Glomerular endothelial cell (primary cell): ENCODE data around the gene SMARCA2. TPM values are rescaled to one million over a fixed set of nuclear protein-coding genes. Genes with fewer than 3 reads are reported as not detected.

Source experiments
- DNase-seq: peaks from one replicate; pipeline ENCODE4 v3.0.0-alpha.2; 2011; ENCODE audit warnings: low read depth, low spot score; ENCODE audit errors: extremely low read depth
- total RNA-seq: library from RNA; depleted of rRNA; stranded (reverse); fragments of >200 nt; gene quantifications from 2 replicates; pipeline ENCODE4 v1.2.3, GENCODE V29; 2015

The SMARCA2 gene
- total RNA-seq, 1 donor from 2014 or later, result 72.5 TPM

- DNase-seq, result no peak
Observed at GRCh38 chr9:2015581-2016407, 647 bp downstream of the SMARCA2 start.

DNA sequence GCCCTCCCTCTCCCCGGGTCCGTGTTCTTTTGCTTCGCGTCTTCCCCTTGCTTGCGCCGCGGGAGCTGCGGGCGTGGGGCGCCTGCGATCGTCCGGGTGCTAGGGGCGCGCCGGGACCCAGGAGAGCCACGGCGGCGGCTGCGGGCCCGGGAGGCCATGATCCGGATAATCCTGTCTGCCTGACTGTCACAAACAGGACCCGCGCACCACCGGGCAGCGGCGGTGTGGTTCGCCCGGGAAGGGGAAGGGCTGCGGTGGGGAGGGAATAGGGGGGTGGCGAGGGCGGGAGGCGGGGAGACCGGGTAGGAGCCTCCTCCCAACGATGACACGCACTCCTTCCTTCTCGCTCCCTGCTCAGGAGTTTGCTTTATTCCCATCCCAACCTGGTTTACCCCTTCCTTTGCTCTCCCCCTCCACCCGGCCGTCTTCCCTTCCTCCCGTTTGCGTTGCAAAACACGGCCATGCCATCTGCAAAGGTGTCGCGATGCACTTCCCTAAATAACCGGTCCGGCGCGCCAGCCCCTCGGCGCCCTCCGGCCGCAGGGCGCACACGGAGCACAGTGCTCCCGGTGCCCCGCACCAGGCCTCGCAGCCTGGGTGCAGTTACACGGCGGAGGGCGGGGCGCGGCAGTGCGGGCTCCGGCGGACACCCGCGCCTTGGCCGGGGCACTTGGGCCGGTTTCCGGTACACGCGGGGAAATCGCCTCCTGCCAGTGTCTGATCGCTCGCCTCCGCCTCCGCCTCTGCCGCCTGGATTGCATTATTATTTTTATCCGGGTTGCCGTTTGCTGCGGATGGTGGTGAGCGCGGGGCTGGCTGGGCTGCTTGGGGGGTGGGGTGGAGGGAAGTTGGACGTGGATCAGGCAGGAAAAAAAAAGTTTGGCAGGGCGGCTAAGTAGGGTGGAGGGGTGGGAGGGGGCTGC is 1.5 kb downstream of the SMARCA2 start:
- DNase-seq, result no peak

DNA sequence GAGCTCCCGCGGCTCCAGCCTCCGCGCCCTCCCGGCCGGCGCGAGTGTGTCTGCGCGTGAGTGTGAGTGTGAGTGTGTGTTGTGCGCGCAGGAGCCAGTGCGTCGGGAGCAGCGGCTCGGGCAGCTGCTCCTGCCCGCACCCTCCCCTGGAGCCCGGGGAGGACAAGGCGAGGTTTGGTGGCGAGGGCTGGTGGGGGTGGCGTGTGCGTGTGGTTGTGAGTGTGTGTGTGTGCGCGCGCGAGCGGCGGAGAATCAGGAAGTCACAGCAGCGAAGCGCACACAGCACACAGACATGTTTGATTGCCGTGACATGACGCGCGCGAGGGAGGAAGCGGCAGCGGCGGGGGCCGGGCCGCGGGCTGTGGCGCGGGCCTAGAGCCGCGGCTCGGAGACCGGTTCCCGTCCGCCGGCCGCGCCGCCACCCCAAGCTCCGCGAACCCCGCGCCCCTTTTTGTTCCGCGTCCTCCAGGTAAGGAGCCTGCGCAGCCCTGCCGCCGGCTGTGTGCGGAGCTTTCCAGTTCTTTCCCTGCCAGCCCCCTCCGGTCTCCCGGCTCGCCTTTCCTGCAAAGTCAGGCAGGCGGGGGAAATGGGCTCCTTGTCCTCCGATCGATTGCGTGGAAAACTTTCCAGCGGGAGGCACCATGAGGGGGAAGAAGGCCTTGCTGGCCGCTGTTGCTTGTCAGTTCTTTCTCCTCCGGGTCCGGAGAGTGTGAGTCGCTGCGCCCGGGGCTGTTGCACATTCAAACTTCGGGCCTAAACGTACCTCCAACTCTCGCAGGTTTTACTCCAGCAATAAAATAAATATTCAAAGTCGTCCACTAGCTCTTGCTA is 2.4 kb downstream of the SMARCA2 start:
- DNase-seq, result no peak

- no peak for DNase-seq
Observed at GRCh38 chr9:2018162-2018643, 3.1 kb downstream of the SMARCA2 start.

GRCh38 chr9:2018764-2019558 is 3.8 kb downstream of the SMARCA2 start:
- no peak for DNase-seq

DNA sequence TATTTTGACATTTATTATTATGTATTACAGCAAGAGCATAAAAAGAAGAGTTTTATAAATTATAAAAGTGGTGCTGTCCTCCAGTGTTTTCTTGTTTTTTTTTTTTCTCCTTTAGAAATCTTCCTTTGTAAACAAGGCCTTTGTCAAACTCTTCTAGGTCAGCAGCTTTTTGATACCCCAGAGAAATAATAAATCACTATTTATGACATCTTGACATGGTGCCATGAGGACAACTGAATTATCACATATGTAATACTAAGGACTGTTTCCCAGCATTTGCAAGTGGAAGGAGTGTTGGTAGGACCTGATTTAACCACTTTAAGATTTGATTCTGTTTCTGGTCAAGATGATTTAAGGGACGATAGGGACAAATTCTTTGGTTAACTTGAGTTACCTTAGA is 4.6 kb downstream of the SMARCA2 start:
- no peak for DNase-seq

DNA sequence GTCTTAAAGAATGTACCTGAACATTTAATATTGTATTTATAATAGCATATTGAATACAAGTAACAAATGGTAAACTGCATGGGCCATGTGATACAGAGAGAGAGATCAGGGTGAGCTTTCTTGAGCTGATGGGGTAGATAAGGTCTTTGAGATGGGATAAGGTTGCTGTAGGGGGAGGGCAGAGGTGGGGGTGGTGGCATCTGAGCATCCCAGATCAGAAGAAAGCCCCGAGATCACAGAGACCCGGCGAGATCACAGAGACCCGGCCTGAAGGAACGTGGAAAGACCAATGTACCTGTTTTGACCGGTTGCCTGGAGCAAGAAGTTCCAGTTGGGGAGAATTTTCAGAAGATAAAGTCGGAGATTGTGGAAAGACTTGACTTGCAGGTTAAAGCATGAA is 6.6 kb downstream of the SMARCA2 start:
- no peak for DNase-seq

GRCh38 chr9:2022560-2022959 is 7.4 kb downstream of the SMARCA2 start:
- DNase-seq, result no peak

GRCh38 chr9:2023042-2023441 is 7.9 kb downstream of the SMARCA2 start:
- DNase-seq, result no peak

DNA sequence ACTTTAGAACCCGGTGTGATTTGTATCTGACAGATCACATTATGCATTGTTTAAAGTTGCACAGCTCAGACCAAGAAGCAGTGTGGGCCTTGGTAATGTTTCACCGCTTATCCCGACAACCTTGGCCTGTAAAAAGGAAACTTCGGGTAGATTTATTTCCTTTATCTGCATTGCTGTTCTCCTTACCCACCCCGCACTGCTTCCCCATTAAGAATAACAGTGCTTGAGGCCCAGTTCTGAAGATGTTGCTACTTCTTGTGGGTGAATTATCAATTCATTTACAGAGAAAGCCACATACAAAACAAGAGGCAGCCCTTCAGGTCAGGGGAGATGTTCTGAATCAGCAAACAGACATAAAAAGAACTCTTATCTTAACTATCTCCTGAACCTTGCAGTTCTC is 8.4 kb downstream of the SMARCA2 start:
- DNase-seq, result no peak

DNA sequence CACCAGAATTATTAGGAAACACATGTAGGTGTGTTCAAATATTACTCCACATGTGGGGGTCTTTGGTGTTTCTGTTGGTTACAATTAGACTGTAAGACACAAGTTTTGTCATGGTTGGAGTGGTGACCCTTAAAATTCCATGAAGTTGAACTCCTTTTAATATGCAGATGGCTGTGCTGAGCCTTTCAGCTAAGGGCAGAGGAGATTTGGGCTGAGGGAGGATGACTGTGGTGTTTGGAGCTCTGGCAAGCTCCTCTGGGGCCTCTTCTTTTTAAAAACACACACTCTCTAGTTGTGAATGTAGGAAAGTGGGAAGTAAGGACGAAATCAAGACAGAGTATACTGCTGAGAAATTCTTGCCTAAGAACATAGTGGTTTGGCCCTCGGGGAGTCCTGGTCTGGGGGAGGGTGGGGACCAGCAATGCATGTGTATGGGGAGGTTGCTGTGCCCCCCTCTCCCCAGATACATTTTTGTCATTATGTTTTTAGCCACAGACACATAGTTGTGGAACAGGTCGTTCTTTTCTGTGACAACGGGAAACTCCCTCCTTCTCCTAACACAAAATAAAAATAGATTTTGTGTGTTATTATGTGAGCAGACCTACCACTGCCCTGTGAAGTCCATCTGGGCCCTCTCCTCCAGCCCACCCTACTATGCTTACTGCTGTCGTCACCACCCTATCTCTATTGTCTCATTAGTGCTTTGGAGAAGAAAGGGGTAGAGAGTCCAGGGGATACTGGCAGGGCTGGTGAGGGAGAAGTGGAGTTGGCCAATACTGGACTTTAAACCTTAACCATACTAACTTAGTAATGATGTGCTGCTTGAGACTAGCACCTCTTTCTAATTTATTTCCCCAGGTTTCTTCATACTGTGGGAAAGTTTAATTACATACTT is 10.0 kb downstream of the SMARCA2 start:
- DNase-seq, result no peak

DNA sequence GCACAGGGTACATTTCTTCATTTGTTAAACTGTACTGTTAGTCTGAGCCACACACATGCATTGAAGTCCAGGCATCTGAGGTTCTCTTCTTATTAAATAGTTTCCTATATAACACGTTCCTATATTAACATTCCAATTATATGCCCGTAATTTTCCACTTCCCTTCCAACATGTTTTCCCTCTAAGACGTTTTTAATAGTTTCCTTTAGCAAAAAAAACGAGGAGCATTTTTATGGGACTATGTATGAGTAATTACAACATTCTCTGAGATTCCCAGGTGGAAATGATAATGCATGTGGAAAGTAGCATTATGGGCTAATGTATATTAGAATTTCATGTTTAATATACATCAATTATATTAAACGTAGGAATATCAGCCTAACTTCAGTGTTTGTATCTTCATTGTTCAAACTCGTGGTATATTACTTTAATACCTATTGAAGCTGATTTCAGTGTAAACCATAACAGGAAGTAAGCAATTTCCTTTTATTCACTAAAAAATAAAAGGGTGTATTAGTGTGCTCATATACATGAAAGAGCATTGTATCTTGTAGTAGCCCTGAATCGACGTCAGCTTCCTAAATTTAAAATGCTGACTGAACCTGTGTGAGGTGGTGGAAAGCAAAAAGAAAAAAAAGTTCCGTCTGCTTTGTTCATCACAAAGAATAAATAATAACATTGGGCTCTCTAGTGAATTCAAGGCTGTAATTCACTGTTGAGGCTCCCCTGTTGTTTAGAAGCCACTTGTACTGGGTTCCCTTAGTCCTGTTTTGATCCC is 11.3 kb downstream of the SMARCA2 start:
- peak; percentile 67 for DNase-seq

DNA sequence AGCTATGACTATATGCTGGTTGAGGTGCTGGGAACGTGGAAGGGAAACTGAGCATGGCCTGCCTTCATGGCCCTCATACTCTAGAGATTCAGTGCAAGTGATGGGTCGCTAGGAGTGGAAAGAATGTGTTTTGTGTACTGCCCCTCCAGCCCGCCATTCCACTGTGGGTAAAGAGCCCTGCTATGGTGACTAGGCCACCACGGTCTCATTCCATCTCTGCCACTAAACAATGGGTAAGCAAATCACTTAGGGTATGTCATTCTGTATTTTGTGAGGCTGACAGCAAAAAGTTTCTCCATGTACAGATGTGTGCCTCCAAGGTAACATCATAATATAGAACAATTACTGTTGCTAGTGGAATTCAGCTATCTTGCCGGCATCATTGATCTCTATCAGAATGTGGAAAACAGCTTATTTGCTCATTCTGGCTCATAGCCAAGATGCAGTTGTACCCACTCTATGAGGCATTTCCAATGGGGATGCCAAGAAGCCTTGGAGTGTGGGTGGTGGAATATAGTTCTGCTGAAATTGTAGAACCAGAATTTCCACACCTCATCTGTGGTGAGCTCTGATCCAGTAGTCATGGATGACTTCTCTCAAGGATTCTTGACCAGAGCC is 12.5 kb downstream of the SMARCA2 start:
- no peak for DNase-seq

DNA sequence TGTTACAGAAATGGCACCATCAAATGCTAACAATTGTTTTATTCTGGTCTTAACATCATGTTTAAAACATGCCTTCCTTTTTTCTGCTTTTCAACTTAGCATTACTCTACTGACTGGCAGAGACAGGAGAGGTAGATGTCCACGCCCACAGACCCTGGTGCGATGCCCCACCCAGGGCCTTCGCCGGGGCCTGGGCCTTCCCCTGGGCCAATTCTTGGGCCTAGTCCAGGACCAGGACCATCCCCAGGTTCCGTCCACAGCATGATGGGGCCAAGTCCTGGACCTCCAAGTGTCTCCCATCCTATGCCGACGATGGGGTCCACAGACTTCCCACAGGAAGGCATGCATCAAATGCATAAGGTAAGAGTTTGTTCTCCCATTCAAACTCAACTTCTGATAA is 13.7 kb downstream of the SMARCA2 start:
- no peak for DNase-seq

- DNase-seq, result no peak
Observed at GRCh38 chr9:2029666-2030170, 14.6 kb downstream of the SMARCA2 start.

DNA sequence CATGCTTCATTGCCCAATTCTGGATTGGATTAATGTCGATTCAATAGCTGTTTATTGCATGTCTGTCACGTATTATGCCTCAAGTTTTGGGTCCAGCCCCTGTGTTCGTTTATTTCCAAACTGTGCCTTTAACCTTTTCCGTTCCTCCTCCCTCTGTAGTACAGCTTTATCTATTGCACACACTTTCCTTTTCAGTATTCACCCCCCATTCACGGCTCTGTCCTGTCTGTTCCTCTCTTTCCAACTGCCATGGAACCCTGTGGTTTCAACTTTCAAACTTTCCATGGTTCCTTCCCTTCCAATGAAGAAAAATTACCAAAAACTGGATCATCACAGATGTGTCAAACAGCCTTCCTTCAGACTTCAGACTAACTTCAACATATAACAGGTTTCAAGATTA is 17.1 kb downstream of the SMARCA2 start:
- no peak for DNase-seq

DNA sequence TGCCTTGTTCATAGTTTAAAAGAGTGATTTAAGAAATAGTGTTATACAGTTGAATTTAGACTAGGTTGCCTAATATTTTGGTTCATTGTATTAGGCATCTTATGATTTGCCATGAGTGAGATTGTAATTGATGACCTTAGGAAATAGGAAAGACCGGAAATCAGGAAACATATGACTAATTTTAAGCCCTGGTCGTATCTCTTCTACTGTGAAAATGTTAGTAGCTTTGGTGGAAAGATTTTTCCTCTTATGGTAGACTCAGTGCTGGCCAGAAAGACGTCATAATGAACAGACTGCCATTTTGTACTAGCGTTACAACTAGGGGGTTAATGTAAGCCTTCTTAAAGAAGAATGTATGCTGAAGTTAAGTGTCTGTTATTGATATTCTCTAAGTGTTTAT is 21.7 kb downstream of the SMARCA2 start:
- no peak for DNase-seq
